Sciatic nerve (tissue), 2 donors: ENCODE results near the gene CD83. TPM values are rescaled to one million over a fixed set of nuclear protein-coding genes. Genes with fewer than 3 reads are reported as not detected.

Source experiments
- ATAC-seq: fragments of 200-7000 bp; cut with Tn5 transposase; one replicate; pipeline ENCODE4 v1.9.1; 2020; ENCODE audit warnings: mild to moderate bottlenecking, moderate library complexity
- DNase-seq: peaks from one replicate; pipeline ENCODE4 v3.0.0-alpha.2; 2020; ENCODE audit warnings: low spot score
- intact Hi-C: fragments of 100-400 bp; cut with DNase I; formaldehyde crosslinking; loops from one replicate; pipeline ENCODE4 v1.14.2; 2022
- total RNA-seq: library from RNA; stranded (reverse); fragmentation: NEBNext Ultra II Directional; extraction: Animal tissue kit (Norgen Biotek cat#: 25700); gene quantifications from one replicate; pipeline ENCODE4 v1.2.1, GENCODE V29; 2021
- donor health status: DM: no; HTN: no; CAD: no.
- donor health status: DM: no; HTN: no; CAD: no.

Gene CD83
- total RNA-seq, 1 donor from 2014 or later = 22.3 TPM

- ATAC-seq (no peak), DNase-seq (no peak)
- intact Hi-C loops = no loop called here
Measured at GRCh38 chr6:14088600-14089192, 28.9 kb upstream of the CD83 start.

DNA sequence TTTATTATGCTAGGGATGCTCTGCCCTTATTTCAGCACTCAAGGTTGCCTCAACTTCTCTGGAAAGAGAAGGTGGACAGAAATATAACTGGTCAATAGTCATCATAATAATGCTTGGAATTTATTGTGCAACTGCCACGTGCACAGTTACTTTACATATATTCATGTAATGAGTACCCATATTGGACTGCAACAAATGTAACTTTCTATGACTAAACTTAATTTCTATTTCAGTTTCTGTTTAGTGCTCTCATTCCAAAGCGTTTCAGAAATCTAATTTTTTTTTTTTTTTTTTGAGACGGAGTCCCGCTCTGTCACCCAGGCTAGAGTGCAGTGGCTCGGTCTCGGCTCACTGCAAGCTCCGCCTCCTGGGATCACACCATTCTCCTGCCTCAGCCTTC, 28.3 kb upstream of the CD83 start:
- ATAC-seq = no peak
- intact Hi-C loops = no loop called here
- no peak for DNase-seq

DNA sequence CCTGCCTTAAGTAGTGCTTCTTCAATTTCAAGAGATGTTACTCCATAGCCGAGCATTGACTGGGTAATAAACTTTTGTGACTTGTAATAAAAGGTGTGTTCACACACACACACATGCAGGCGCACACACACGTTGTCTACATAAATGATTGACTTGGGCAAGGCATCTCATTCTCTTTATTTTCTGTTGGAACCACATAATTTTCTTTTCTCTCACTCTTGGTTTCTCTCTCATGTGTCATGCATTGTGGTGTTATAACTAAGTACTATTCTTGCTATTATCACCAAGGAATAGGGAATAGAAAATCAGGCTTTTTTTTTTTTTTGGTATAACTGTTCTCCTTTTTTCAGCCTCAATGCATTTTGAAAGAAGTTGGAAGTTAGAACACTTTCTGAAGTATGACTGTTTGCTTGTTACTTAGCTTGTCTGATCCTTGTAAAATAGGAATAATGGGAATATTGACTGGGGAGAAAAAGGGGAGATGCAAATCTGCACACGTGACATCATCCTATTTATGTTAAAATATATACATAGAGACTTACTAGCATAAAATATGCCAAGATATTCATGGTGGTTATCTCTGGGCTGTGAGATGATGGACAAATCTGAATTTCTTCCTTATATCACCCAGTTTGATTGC, 26.1 kb upstream of the CD83 start:
- intact Hi-C loops = no loop called here
- DNase-seq (no peak), ATAC-seq (no peak)

- ATAC-seq (no peak), DNase-seq (no peak)
- intact Hi-C loops = no loop called here
Measured at GRCh38 chr6:14092316-14092715, 25.3 kb upstream of the CD83 start.

DNA sequence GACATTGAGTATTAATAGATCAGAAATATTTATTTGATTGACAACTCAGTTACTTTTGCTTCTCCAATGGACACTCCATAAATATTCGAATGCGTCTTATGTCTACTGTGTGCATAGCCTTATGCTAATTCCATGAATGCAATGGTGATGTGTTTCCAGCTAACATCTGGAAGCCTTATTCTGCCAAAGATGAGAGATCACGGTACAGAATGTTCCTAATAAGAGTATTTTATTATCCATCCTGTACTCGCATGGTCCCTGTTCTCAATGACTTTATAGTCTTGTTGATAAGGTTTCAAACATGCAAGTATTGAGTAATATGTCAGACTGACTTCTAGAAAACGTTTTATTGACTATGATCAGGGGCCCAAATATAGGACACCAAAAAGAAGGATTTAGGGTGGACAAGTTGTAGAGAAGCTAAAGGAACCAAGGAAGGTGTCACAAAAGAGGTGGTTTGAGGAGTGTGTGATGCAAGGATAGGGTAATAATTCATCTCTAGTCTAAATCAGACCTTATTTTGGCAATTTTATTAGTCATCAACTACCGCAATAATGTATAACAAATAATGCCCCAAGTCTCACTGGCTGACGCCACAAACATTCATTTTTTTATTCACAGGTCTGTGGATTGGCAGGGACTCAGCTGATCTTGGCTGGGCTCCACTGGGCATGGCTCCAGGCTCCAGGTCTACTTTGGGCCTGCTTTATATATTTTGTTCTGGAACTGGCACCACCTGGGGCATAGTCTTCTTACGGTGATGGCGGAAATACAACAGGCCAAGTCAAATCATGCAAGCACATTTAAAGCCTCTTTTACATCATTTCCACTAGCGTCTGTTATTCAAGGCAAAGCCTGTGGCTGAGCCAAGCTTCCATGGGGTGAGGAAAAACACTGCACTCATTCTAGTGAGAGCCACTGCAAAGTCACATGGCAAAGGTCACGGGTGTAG, 24.5 kb upstream of the CD83 start:
- intact Hi-C loops = no loop called here
- ATAC-seq (peak; percentile 73), DNase-seq (no peak)

GRCh38 chr6:14094721-14095120, 22.9 kb upstream of the CD83 start:
- ATAC-seq (no peak), DNase-seq (no peak)
- intact Hi-C loops = no loop called here

DNA sequence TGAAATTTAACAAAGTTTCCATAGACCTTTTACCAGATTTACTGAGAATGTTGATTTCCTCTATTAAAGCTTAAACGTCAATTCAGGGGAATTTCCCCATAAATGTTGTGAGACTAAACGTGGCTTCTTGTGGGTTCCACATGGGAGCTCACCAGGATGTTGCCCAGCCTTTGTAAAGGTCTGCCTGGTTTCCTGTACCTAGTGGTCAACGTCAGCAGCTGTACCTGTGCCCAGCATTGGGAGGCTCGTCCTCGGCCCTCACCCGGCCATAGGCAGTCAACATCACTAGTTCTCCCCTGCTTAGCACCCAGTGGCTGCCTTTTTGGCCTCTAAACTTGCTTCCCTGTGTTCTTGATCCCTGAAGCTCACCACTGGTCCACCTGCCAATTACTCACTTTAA, 22.1 kb upstream of the CD83 start:
- DNase-seq (no peak), ATAC-seq (no peak)
- intact Hi-C loops = no loop called here

DNA sequence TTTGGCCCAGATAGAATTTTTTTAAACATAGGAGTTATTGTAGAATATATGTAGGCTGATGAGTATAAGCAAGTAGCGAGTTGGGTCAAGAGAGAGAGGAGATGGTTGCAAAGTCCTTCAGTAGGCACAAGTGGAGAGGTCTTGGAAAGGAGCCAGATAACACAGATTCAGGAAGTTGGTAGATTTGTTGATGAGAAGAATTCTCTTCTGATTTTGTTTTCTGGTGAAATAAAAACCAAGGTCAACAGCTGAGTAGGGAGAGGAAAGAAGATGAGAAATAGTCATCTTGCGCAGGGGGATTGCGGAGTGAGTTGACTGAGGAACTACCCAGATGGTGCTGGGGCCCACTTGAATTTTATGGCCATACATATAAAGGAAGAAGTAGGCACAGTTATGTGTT, 17.4 kb upstream of the CD83 start:
- ATAC-seq (peak; percentile 20), DNase-seq (no peak)
- intact Hi-C loops = no loop called here

DNA sequence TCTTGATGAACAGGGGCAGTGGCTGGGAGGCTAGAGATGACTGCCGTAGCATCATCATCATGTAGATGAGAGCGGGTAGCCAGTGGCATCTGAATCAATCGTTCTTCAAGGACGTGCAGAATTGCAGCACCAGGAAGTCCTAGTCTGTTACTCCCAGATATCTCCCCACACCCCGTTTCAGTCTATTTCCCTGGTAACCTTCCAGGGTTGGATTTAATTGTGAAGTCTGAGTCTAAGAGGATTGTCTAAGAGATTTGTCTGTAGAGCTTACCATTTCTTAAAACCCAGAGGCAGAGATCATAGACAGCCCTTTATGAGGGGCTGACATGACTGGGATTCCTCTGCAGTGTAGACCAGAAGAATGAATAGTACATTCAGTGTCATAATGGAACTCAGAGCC, 16.6 kb upstream of the CD83 start:
- ATAC-seq (no peak), DNase-seq (no peak)
- intact Hi-C loops = no loop called here

GRCh38 chr6:14102383-14102782, 15.2 kb upstream of the CD83 start:
- no peak for DNase-seq
- intact Hi-C loops = no loop called here

GRCh38 chr6:14105547-14105946, 12.0 kb upstream of the CD83 start:
- intact Hi-C loops = no loop called here

More at GRCh38 chr6:14102383-14102782, 15.2 kb upstream of the CD83 start:
- no peak for ATAC-seq

GRCh38 chr6:14107000-14107399, 10.6 kb upstream of the CD83 start:
- DNase-seq = no peak
- intact Hi-C loops = no loop called here
- no peak for ATAC-seq

More at GRCh38 chr6:14105547-14105946, 12.0 kb upstream of the CD83 start:
- ATAC-seq (no peak), DNase-seq (no peak)

- ATAC-seq (no peak), DNase-seq (no peak)
- intact Hi-C loops = no loop called here
Measured at GRCh38 chr6:14107711-14108494, 9.7 kb upstream of the CD83 start.

- no peak for DNase-seq
- ATAC-seq = peak; percentile 84
- intact Hi-C loops = no loop called here
Measured at GRCh38 chr6:14108571-14109410, 8.8 kb upstream of the CD83 start.

DNA sequence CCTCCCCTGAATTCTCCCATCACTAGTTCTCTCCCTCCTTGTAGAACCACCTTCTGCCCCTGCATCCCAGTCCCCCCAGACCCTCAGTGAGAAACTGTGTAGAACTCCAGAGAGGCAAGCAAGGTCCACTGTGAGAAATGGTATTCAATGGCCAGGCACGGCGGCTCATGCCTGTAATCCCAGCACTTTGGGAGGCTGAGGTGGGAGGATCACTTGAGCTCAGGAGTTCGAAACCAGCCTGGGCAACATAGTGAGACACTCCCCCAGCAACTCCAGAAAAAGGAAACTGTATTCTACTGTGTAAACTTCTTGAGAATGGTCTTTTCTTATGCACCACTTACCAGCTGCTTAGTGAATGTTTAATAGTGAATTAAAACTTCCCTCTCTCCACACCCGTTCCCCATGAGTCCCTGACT, 8.2 kb upstream of the CD83 start:
- intact Hi-C loops = no loop called here
- no peak for ATAC-seq
- no peak for DNase-seq

DNA sequence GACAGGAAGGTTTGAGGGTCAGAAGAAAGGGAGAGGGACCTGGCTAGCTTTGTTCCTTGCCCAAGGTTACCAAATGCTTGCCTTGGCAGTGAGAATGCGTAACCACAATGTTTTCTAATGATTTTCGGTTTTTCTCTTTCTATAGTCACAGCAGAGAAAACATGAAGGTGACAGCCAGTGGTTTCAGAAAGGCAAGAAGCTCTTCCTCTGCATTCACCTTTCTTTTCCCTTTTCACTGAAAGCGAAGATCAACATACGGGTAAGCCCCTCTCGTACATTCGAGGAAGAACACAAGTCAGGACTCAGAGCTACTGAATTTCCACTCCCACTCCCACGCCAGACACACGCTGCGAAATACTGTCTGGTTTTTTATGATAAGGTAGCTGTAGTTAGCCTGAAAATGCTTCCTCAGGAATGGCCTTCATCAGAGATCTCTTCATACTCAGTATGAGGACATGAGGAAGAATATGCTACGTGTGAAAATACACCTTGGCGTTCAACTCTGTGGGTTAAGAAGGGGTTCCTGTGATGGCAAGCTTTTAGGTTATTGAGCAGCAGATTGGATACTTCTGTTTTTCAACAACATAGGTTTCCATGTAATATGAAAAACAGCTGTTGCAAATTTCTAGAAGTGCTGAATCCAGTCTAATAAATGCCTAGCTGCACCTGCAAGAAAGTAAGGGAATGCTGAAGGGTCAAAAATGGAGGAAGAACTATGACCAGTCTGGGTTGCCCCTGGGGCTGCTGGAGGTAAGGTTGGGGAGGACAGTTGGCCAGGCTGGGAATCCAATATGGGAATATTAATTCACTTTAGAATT, 7.4 kb upstream of the CD83 start:
- no peak for ATAC-seq
- intact Hi-C loops = no loop called here
- DNase-seq = no peak

DNA sequence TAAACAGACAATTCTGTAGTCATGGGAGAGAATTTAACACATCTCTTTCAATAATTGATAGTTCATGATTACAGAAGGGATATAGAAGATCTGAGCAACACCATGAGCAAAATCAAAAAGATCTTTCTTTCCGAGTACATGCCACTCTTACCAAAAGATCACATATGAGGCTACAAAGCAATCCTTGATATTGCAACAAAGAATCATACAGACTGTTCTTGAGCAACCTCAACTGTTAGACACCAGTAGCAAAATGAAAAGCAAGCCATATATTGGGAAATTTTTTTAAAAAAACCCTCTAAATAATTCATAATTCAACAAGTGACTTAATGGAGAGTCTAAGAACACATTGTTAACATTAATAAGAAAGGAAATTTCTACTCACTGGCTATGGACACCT, 3.6 kb upstream of the CD83 start:
- intact Hi-C loops = no loop called here
- DNase-seq = no peak
- ATAC-seq = no peak

DNA sequence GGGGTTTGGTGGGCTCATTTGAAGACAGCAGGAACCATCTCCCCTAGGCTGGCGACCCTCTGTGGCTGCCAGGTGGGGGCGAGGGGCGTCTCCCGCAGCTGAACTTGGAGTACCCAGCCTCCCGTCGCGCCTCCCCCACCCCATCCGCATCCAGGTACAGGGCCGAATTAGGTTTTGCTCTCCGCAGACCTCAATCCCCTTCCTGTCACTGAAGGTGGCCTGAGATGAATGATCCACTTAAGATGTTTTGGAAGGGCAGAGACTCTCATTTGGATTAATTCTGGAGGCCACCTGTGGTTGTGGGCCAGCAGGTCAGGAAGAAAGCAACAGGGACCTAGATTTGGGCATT, 493 bp downstream of the CD83 start:
- DNase-seq = no peak
- ATAC-seq = peak; percentile 9
- intact Hi-C loops = no loop called here
